GM19025 (cell line): ENCODE measurements around the gene OR14A16.

Experiments
- ATAC-seq: cut with Tn5 transposase; IDR thresholded peaks from one replicate; pipeline ENCODE4 v1.9.1; 2021; ENCODE audit warnings: mild to moderate bottlenecking, low read depth, moderate library complexity; ENCODE audit not compliant: unreplicated experiment

Gene OR14A16

DNA sequence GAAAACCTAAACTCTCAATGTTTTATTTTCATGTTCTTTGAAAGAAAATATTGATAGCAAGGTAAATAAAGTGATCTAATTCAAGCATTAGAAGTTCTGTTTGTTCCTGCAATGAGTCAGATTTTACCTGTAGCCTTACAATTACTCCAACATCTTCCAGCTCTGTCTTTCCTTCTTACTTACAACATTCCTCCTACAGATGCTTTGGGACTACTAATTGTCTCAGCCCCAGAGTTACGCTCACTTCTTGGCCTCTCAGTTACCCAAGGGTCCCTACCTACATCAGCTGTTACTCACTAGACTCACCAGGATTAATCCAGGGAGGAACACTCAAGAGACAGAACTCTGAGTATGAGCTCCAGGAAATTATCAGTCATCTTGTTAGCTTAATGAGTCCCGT is 26.4 kb downstream of the OR14A16 start:
- ATAC-seq, result no peak

- no peak for ATAC-seq
Observed at GRCh38 chr1:247769603-247770002, 54.3 kb downstream of the OR14A16 start.
